ENCODE data around the gene IGFALS.

GRCh38 chr16:1820096-1820945 lies 26.8 kb upstream of the IGFALS start:
- TF ChIP-seq CTCF (IDR thresholded peaks at IDR 0.05), result no peak
- no peak for TF ChIP-seq POLR2A (IDR thresholded peaks at IDR 0.05)

Data from lower leg skin (tissue), 3 donors.